ENCODE measurements around the gene PHF21A. TPM values are rescaled to one million over a fixed set of nuclear protein-coding genes. Genes with fewer than 3 reads are reported as not detected.

PHF21A gene
- total and polyA plus RNA-seq, 2 of the 8 experiments (the other 6 are each of a cell fraction or from before 2014, with no cell fraction given): 17.6 to 40.3 TPM

DNA sequence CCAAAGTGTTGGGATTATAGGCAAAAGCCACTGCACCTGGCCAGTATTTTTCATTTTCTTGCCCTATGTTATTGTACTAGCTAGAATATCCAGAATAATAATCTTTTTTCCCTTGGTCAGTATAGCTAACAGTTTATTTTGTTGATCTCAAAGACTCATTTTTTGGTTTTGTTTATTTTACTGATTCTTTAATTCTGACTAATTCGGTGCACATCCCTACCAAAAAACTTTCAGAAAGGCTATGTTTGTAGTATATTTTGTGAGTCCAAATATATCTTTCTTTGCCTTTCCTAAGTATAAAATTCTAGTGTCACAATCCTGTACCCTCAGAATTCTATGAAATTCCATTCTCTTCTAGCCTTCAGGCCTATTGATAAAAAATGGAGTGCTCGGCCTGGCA lies 84.3 kb downstream of the PHF21A start (continued):
- no peak for TF ChIP-seq SP1 (IDR thresholded peaks at IDR 0.05; ENCODE audit: low read depth, low read length)
